HG02623 (cell line): ENCODE data around the gene LY86.
A peak's percentile ranks its signal among the peaks of the same experiment; 100 is the strongest.

Experiments
- ATAC-seq: cut with Tn5 transposase; IDR thresholded peaks from one replicate; pipeline ENCODE4 v1.9.1; 2021; ENCODE audit warnings: moderate library complexity; ENCODE audit not compliant: unreplicated experiment

Gene LY86

DNA sequence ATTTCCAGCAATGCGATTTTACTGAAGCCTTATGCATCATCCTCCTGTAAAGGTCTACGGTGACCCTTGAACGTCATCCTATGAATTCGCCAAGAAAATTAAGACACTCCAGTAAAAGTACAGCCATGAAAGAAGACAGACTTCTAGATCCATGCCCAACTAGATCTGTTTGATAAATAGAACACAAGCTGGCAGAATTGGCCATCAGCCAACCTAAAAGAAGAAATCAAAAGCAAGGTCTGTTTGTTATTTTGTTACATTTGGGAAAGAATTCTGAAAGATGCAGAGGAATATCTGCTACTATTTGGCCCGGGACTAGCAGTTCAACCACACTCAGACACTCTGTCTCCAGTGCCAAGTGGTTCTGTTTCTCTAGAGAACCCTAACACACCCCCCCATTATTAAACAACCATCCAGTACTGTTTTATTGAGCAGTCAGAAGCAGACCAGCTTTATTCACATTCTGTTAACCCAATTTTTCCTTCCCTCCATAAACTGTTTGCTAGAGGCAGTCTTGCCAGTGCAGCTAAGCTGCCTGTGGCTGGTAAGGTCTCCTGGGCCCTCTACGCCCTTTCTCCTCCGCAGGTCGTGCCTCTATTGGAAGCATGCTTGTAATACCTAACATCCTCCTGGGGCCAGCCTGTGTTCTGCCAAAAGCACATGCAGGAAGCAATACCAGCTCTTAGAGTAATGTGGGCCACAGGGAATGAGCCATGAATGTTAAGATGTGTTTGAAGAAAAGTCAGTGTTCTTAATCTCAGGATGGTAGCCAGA, 30.7 kb downstream of the LY86 start:
- ATAC-seq, result no peak

DNA sequence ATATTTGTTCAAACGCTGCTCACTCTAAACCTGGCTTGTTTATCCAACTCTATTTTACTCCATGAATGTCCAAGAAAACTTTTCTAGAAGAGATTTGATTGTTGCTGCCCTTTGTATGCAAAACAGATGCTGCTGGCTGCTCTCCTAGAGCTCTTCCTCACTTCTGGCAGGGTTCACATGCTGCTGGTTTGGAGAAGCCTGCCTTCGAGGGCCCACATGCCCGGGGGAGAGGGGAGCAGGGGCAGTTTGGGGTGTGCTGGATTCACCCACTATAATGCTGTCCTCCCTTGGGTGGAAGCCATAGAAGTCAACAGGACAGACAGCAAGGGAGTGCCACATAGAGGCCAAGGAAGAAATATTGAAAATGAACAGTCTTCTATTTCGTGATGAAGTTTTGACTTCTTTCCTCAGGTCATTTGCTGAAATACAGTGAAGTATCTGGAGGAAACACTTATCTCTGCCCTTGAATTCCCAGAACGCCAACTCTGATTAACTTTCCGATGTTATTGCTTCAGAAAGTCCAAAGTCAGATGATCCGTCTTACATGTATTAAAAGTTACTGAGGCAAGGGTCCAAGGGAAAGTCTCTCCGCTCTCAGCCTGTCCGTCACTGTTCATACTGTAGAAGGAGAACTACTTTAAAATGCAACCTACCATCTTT, 32.4 kb downstream of the LY86 start:
- ATAC-seq, result no peak

DNA sequence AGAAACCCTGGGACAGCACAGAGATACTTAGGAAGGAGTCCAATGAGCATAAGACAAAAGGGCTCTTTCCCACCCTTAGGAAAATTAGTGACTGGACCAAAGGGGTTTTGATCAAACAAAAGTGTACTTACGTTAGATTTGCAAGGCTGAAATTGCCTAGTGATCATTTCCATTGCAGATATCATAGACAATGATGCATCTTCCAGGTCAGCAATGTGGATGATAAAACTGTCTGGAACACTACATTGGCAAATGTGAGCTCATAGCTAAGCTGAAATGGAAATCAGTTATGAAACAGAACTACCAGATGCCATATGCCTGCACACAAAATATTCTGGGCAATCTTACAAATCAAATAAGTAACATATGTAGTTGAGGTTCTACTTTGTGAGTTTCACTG, 34.0 kb downstream of the LY86 start:
- ATAC-seq, result no peak

DNA sequence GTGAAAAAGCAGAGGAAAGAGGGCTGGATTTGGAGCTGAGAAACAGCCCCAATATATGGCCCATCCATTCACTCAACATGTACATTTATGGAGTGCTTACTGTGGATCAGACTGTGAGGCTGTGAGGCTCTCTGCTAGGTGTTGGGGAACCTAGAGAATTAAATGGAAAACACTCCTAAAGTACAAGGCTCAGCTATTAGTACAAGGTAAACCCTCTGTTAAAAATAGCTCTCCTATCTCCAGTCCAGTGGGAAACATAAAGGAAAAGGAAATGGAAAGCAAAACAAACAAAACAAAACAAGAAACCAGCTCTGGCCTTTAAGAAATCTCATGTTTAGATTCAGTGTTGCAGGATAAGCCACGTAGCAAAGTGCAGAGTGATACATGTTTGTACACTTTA, 35.0 kb downstream of the LY86 start:
- no peak for ATAC-seq

DNA sequence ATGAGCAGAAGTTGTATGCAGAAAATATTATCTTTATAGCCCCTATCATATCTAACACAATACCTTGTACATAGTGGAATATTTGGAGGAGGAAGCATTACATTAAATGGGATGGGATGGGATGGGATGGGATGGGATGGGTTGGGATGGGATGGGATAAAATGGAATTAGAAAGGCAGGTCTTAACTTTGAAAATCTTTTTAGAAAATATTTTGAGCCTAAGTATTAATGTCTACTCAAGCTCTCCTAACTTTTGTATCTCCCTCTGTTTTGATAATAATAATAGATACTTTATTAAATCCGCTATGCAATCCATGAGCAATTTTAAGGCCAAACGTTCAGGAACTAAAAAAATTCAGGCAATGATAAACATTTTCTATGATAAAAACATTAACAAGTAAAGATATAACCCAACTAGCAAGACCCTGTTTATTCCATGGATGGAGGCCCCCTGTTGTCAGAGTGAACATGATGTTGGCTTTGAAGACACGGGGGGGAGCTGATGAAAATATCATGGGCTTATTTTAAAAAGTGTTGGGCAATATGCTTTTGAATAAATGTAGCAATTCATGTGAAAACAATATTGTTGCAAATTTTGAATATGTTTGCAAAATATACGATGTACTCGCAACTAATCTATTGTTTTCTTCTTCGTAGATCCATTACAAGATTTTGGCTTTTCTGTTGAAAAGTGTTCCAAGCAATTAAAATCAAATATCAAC, 35.9 kb downstream of the LY86 start:
- no peak for ATAC-seq

DNA sequence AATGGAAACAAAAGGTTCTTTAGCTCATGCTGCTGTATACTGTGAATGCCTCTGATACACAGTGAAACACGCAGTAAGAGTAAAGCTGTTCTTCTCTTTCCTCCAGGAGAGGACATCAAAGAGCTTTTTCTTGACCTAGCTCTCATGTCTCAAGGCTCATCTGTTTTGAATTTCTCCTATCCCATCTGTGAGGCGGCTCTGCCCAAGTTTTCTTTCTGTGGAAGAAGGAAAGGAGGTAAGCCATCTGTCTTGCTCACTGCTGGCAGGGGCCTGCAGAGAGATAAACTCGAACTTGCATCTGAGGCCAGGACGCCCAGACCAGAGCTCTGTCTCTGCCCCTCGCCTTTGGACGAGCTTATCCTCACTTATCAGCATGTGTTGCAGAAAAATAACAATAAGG, 37.7 kb downstream of the LY86 start:
- no peak for ATAC-seq

DNA sequence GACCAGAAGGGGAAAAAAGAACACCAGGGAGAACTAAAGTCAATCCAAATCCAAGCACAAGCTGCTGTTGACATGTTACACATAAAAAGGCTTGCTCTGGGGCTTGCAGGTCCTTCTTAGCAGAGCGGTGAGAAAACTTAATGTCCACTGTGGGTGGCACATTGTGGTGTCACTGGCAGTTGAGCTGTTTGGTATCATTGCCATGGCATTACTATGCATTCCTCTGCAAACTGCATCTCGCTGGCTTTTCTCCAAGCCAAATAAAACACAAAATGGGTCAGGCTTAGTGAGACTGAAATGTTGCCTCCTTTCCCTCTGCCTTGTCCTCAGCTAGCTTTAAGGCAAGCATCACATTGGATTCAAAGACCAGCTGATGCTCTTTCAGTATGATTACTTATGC, 40.9 kb downstream of the LY86 start:
- no peak for ATAC-seq

DNA sequence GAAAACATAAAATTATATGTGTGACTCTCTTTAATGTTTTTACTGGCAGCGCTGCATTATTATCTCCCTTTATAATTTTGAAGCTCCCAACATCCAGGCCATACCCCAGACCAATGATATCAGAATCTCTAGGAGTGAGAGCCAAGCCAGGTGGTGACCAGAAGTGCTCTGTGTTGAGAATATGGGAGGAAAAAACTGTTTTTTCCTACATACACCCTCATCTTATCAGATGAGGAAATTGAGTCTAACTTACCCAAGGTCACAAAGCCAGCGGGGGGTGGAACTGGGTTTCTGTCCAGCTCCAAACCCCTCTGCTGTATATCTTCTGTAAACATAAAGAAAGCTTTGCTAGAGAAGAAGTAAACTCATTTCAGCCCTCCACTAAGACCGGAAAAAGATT, 42.5 kb downstream of the LY86 start:
- no peak for ATAC-seq

DNA sequence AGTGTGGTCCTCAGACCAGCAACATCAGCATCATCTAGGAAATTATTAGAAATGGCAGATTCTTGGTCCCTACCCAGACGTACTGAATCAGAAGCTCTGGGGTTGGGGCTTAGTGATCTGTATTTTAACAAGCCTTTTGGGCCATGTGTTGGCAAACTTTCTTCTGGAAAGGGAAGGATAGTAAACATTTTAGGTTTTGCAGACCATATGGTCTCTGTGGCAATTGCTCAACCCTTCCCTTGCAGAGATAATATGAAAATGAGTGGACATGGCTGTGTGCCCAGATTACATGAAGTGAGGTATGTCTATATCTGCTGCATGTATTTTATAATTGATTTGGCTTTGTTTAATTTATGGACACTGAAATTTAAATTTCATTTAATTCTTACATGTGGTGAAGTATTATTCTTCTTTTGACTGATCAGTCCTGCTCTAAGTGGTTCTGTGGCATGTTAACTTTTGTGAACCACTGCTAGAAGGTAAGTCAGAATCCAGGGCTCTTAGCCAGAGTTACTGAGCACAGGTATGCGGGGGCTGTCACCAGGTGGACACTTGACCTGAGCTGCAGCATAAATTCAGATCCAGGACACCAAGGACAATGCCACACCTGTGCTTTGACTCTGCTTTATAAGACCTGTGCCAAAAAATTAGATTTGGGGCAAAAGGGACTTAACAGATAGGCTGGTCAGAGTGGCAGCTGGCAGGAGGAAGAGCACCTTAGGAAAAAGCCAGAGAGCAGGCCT, 43.2 kb downstream of the LY86 start:
- ATAC-seq, result no peak

DNA sequence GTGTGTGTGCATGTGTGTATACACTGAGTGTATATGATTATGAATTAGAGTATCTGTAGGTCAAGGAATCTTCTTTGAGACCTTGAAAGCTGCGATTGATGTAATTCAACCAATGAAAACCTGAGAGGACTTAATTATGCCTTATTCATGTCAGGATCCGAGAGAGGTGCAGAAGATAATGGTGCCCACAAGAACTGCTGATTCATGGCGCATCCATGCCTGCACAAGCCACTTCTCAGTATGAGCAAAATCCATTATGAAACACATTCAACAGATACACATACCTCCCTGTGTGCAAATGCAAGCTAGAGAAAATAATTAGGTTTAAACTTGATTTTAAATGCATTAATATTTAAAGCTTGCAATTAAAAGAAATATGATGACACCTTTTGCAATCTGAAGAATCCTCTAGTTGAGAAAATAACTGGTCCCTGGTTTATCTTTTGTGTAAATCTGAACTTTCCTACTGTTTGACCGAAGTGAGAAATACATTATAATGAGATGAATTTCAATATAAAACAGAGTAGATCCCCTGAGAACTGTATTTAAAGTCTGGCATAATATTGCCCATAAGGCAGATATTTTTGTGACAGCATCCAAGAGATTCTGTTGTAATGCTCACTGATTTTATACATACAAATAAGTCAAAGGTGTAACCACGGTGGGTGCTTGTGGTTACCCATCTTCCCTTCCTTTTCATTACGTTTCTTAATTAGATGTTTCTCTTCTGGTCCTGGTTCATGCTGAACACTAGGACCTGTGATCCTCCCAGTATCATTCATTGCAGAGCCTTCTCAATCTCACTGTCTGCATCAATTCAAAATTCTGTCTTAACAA, 45.6 kb downstream of the LY86 start:
- no peak for ATAC-seq

DNA sequence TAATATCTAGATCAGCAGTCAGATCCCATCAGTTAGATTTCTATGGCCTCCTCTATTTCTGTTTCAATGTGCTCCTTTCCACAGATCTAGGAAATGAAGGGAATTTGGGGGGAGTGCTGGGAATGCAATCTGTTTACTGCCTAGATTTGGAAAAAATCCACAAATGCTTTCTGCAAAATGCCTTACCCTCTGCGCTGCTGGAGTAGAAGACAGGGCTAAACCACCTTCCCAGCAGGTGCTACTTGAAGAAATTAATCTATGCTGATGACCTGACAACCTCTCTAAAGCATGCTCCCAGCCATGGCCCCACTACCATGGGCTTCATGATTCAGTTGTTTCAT, 46.2 kb downstream of the LY86 start:
- ATAC-seq, result no peak

DNA sequence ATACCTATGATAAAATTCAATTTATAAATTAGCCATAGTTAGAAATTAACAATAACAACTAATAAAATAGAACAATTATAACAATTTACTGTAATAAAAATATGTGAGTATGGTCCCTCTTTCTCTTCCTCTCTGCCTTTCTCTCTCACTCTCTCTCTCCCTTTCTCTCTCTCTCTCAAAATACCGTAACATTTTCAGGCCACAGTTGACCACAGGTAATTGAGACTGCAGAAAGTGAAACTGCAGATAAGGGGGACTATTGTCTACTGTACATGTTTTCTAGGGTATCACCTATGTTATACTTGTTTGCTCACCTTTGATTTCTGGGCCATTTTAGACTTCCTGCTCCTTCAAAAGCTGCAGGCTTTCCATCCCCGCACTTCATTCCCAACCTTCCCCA, 46.8 kb downstream of the LY86 start:
- peak; percentile 55 for ATAC-seq

DNA sequence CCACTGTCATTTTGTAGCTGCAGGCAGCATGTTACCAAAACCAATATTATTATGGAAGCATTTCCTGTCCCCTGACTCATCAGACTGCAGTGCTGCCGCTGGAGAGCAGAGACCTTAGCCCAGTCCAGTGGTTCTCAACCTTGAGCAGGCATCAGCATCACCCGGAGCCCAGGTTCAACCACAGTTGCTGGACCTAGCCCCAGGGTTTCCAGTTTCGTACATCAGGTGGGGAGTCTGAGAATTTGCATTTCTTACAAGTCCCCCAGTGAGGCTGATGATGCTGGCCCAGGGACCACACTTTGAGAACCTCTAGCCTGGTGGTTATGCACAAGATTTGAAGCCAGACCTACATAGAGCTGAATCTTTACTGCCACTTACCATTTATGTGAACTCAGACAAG, 47.3 kb downstream of the LY86 start:
- peak; percentile 62 for ATAC-seq

DNA sequence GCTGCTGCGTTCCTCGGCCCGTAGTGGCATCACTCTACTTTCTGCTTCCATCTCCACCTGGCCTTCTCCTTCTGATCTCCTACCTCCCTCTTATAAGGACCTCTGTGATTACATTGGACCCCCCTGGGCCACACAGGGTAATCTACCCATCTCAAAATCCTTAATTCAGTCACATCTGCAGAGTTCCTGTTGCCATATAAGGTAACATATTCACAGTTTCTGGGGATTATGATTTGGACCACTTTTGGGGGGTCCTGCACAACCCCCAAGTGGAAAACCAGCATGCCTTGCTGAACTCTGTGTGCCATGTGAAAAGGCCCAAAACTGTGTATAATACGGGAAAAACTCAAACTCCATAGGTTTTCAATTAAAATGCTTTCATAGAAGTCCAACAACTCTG, 51.1 kb downstream of the LY86 start:
- ATAC-seq, result no peak

DNA sequence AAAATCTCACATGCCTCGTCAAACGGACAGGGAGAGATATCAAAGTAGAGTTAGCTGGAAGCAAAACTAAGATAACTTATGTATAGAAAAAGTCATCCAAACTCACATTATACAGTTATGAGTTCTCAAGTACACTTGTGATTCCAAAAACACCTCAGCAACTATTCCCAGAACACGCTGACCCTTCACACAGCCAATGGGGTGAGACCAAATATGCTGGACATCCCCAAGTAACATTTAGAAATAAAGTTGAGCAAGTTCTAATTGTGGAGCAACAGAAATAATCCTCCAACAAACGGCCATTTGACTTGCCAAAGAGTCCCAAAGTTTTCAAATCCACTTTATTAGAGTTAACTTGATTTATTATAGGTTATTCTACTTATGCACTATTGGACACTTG, 52.4 kb downstream of the LY86 start:
- ATAC-seq, result no peak

DNA sequence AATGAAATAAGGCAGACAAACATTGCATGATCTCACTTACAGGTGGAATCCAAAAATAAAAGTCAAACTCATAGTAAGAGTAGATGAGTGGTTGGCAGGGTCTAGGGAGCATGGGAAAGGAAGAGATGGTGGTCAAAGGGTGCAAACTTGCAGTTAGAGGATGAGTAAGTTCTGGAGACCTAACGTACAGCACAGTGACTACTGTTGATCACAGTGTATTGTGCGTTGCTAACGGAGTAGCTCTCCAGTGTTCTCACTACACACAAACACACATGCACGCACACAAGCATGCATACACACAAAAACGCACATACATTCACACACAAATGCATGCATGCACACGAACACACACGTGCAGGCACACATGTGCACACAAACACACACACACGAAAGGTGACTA, 54.9 kb downstream of the LY86 start:
- ATAC-seq, result peak; percentile 83

DNA sequence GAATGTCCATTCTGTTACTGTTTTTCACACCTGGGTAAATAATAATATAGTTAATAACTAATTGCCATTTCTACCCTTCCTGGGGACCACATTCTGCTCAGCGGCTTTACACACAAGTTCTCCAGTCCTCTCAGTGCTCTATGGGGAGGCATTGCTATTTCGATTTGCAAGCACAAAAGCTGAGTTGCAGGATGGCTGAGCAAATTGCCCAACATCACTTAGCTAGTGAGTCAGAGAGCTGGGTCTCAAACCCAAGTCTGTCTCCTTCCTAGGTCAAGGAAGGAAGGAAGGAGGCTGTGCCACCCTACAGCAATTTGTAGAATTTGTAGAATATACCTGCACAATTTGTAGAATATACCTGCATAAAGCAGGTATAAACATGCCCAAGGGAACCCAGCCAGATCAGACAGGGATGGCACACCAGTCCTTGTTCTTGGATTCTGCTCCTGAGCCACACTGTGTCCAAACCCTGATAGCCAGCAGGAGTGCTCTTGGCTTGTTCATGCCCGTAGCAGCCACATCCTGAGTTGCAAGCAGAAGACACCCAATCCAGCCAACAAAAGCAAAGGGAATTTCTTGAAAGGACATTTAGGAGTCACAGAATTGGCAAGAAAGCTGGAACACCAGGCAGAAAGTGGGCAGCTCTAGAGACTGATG, 56.9 kb downstream of the LY86 start:
- ATAC-seq, result no peak

DNA sequence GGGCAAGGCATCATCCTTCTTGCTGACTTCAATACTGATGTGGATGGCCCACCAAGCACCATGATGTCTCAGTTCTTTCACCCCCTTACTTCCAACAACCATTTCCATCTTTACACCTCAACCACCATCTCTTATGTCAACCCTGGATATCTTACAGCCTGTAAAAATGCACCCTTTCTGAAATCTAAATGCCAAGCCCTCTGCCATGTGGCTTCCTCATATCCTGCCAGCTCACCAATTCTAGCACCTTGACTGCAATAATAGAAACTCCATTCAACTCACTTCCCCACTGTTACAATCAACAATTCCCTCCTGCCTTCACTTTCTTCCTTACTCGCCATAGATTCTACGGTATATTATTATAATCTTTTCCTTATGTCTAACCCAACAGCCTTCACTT, 57.9 kb downstream of the LY86 start:
- no peak for ATAC-seq

DNA sequence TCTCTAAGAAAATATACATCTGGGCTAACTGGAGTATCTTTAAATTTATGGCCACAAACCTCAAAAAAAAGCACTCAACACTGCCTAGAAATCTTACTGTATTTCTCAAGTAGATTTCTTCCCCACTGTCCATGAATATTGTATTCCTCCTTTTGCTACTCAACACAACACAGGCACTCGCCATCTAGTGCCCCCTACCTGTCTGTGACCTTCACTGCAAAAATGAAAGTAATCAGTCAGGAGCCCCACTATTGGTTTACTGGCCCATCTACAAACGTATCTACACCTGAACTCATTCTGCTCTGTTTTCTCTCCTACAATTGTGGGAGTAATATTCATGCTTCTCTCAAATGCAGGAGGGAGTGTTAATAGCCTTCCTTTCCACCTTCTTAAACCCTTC, 58.3 kb downstream of the LY86 start:
- no peak for ATAC-seq

DNA sequence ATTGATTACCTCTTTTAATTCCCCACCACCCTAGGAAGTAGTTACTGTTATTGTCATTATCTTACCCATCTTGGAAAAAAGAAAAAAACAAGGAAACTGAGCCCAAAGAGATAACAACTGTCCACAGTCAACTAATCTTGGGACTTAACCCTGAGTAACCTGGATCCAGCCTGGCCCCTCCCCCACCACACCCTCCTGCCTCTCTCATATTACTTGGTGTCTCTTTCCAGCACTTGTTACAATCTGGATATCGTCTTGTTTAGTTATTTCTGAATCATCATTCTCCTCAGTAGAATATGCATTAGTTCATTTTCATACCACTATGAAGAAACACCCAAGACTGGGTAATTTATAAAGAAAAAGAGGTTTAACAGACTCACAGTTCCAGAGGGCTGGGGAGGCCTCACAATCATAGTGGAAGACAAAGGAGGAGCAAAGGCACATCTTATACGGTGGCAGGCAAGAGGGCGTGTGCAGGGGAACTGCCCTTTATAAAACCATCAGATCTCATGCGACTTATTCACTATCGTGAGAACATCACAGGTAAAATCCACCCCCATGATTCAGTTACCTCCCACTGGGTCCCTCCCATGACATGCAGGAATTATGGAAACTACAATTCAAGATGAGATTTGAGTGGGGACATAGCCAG, 60.3 kb downstream of the LY86 start:
- ATAC-seq, result no peak
